Mesothelial cell of epicardium (in vitro differentiated cells): ENCODE results near the gene PRPS1L1. TPM values are rescaled to one million over a fixed set of nuclear protein-coding genes. Genes with fewer than 3 reads are reported as not detected.

Experiments used
- DNase-seq, 2 experiments: peaks; one replicate each; pipeline ENCODE4 v3.0.0; 2021; ENCODE audit warnings: low spot score in 2 of 2; ENCODE audit not compliant: unreplicated experiment in 2 of 2
- H3K27ac Mint-ChIP-seq: 2 replicates; pipeline ENCODE4 v1.8.0; 2021; ENCODE audit warnings: mixed read lengths
- H3K27me3 Mint-ChIP-seq: 2 replicates; pipeline ENCODE4 v1.8.0; 2021; ENCODE audit warnings: low read depth, mixed read lengths
- H3K36me3 Mint-ChIP-seq: 2 replicates; pipeline ENCODE4 v1.8.0; 2021; ENCODE audit warnings: mixed read lengths
- H3K4me1 Mint-ChIP-seq: 2 replicates; pipeline ENCODE4 v1.8.0; 2021; ENCODE audit warnings: mixed read lengths
- H3K4me3 Mint-ChIP-seq: 2 replicates; pipeline ENCODE4 v1.8.0; 2021; ENCODE audit warnings: mild to moderate bottlenecking, moderate library complexity, mixed read lengths
- H3K9me3 Mint-ChIP-seq: 2 replicates; pipeline ENCODE4 v1.8.0; 2021; ENCODE audit warnings: mixed read lengths
- CTCF ChIP-seq: fragments of 200-600 bp; sonication (generic); IDR thresholded peaks from one replicate; pipeline ENCODE4 v1.5.0; 2021; ENCODE audit warnings: antibody characterized with exemption; ENCODE audit not compliant: unreplicated experiment
- total RNA-seq: library from RNA; stranded (reverse); gene quantifications from 3 replicates; pipeline ENCODE4 v1.2.1, GENCODE V29; 2021

PRPS1L1 gene
- total RNA-seq: not detected in 3 replicates

DNA sequence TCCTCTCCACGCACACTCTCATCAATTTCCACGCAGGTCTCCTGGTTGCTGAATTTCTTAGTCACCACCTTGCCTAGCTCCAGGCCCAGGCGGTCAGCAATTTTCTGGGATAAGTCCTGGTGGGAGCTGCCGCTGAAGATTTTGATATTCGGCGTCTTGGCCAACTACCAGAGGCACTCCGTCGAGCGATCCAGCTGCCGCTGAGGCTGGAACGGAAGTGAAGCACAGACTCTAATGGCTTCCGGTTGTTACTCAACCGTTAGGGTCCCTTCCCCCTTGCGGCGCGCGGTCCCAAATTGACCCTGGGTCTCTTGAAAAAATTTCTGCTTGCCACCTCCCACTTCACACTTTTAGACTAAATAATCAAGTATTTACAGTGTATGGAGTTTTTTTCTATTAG lies at the start of gene PRPS1L1:
TSS of gene PRPS1L1 (minus strand) at position 219 of the 400 bp plus-strand sequence.
- no peaks in the 10 kb centered on the region for H3K27me3 Mint-ChIP-seq
- no peak within 1 kb of the TSS for H3K27ac Mint-ChIP-seq
- peaks cover 4% of the 10 kb centered on the region for H3K9me3 Mint-ChIP-seq
- H3K36me3 Mint-ChIP-seq: no peaks in the 10 kb centered on the region
- no peak for DNase-seq
- peaks cover 5% of the 10 kb centered on the region for H3K4me1 Mint-ChIP-seq
- no peak for TF ChIP-seq CTCF
- no peak within 1 kb of the TSS for H3K4me3 Mint-ChIP-seq

DNA sequence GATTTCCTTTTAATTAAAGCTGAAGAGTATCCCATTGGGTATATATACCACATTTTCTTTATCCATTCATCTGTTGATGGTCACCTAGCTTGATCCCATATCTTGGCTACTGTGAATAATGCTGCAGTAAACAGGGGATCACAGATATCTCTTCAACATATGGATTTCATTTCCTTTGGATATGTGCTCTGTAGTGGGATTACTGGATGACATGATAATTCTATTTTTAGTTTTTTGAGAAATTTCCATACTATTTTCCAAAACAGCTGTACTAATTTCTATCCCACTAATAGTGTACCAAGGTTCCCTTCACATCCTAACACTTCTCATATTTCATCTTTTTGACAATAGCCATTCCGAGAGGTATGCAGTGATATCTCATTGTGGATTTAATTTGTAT lies 48.8 kb upstream of the PRPS1L1 start:
- H3K27me3 Mint-ChIP-seq: peaks cover 7% of the 10 kb centered on the region
- H3K36me3 Mint-ChIP-seq: peaks cover 5% of the 10 kb centered on the region
- no peak for TF ChIP-seq CTCF
- no peak for DNase-seq
- H3K9me3 Mint-ChIP-seq: peaks cover 40% of the 10 kb centered on the region
- peaks cover 2% of the 10 kb centered on the region for H3K4me1 Mint-ChIP-seq
- H3K4me3 Mint-ChIP-seq: no peak overlapping the region
- no peak overlapping the region for H3K27ac Mint-ChIP-seq

DNA sequence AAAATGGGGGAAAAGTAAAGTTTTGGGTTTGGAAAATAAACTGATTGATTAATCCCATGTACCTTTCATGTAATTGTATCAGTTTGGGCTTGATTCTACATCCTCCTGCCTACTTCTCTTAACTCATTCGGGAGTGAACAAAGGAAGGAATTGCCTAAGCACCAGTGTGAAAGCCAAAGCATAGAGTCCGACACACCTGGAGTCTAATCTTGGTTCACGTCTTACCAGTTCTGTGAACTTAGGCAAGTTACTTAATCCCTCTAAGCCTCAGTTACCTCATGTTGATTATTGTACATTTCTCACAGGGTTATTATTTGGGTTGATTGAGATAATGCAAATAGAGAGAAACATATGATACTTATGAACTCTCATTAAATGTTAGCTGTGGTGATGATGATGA lies 41.1 kb upstream of the PRPS1L1 start:
- Mint-ChIP-seq H3K27me3 (no peaks in the 10 kb centered on the region), H3K4me1 (peaks cover 2% of the 10 kb centered on the region), H3K4me3 (no peak overlapping the region), H3K27ac (no peak overlapping the region), H3K9me3 (no peaks in the 10 kb centered on the region), H3K36me3 (no peaks in the 10 kb centered on the region)
- no peak for TF ChIP-seq CTCF
- DNase-seq: no peak

DNA sequence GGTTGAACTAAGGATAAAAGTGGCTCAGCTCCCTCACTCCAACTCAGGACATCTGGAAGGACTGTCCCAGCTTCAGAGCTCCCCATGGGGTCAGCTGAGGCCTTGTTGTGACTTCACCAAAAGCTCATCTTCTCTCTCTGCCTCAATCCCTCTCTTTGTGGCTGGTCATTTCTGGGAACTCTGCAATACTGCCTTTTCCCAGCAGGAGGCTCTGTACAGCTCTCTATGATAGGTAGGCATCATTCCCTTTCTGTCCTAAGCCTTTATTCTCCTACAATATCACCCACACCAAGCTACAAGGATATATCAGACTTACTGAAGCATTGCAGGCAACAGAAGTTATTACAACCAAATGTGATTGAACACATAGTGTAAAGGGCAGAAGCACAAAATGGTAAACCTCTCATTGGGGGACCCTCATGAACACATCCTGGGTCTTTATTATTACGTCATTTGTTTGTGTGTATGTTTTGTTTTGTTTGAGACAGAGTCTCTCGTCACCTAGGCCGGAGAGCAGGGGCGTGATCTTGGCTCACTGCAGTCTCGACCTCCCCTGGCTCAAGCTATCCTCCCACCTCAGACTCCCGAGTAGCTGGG lies 36.7 kb upstream of the PRPS1L1 start:
- Mint-ChIP-seq H3K9me3 (no peaks in the 10 kb centered on the region), H3K36me3 (no peaks in the 10 kb centered on the region), H3K27ac (no peak overlapping the region), H3K27me3 (peaks cover 4% of the 10 kb centered on the region), H3K4me1 (peaks cover 2% of the 10 kb centered on the region), H3K4me3 (no peak overlapping the region)
- DNase-seq: no peak
- TF ChIP-seq CTCF: no peak

DNA sequence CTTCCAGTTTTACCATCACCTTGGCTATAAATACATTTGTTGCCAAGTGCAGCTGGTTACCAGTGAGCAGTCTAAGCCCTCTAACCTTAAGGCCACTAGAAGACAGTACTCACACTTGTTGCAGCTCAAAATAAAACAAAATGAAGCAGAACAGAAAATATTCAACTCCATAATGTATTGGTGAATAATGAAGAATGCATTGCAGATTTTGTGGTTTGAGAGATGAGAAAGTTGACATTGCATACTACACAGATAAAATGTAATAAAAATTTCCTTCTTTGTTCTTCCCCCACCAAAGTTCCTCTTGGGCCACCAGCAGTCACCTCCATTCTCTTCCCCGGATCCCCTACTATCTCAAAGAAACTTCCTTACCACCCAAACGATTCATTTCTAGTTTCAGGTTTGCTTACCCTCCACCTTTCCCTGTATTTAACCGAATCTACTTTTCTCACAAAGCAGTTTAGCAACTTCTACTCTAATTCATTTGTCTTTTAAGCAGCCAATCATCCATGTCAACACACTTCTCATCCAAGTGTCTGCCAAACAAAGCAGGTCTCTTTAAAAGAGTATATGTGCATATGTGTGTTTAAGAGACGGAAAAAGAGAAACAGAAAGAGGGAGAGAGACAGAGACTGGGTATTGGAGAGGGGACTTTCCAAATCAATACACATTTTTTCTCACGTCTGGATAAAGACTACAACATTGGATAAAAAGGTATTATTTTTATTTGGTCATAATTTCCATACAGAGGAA lies 35.7 kb upstream of the PRPS1L1 start:
- Mint-ChIP-seq H3K4me1 (peaks cover 2% of the 10 kb centered on the region), H3K4me3 (no peak overlapping the region), H3K27ac (no peak overlapping the region), H3K27me3 (peaks cover 4% of the 10 kb centered on the region), H3K36me3 (no peaks in the 10 kb centered on the region), H3K9me3 (no peaks in the 10 kb centered on the region)
- no peak for DNase-seq
- TF ChIP-seq CTCF: no peak
